GM12878 (cell line): Measurements from ENCODE around the gene RHOC. TPM values are rescaled to one million over a fixed set of nuclear protein-coding genes. Genes with fewer than 3 reads are reported as not detected.

Source experiments
- BHLHE40 ChIP-seq, 2 experiments: fragments of 450-650 bp in 1 of 2; IDR thresholded peaks; 2 replicates each; pipeline ENCODE4 v1.6.1; 2011 to 2017; ENCODE audit warnings: low read depth in 2 of 2, borderline replicate concordance in 1 of 2, improper control_type of control experiment in 1 of 2, low read length in 1 of 2, mild to moderate bottlenecking in 1 of 2
- BMI1 ChIP-seq: fragments of 450-650 bp; IDR thresholded peaks from 2 replicates; pipeline ENCODE4 v1.6.1; 2016; ENCODE audit warnings: mild to moderate bottlenecking, moderate library complexity, borderline replicate concordance
- CBFB ChIP-seq: IDR thresholded peaks from 2 replicates; pipeline ENCODE4 v1.6.1; 2016; ENCODE audit warnings: antibody characterized with exemption, low read depth
- FOS ChIP-seq: IDR thresholded peaks from 3 replicates; pipeline ENCODE4 v1.6.1; 2011; ENCODE audit warnings: borderline replicate concordance; ENCODE audit not compliant: insufficient read length; ENCODE audit errors: extremely low read depth
- NFXL1 ChIP-seq: fragments of 450-650 bp; IDR thresholded peaks from 2 replicates; pipeline ENCODE4 v1.6.1; 2017; ENCODE audit warnings: antibody characterized with exemption, mild to moderate bottlenecking, borderline replicate concordance
- NR2C2 ChIP-seq: IDR thresholded peaks from 2 replicates; pipeline ENCODE4 v1.6.1; 2011; ENCODE audit warnings: borderline replicate concordance, low read depth; ENCODE audit not compliant: control insufficient read depth, insufficient read length
- SREBF2 ChIP-seq: IDR thresholded peaks from 2 replicates; pipeline ENCODE4 v1.6.1; 2012; ENCODE audit warnings: mild to moderate bottlenecking, low read length
- polyA plus RNA-seq, 11 experiments: library from polyadenylated mRNA; depleted of rRNA in 4 of 11; unstranded in 6 of 11; stranded (reverse) in 5 of 11; fragments of >200 nt; fragmentation: Nextera tagmentation in 4 of 11; fragmentation: Illumina TruSeq in 1 of 11; extraction: Ambion mirVana in 4 of 11; extraction: Trizol in 1 of 11; gene quantifications; 1 replicate in 1 of 11; 2 replicates in 10 of 11; pipeline versions ENCODE4 v1.2.1 to v1.2.3, GENCODE V29; 2011 to 2016; ENCODE audit warnings: inconsistent platforms in 2 of 11, missing spikeins in 2 of 11, low read depth in 1 of 11
- total RNA-seq, 4 experiments: library from RNA; depleted of rRNA in 3 of 4; stranded (reverse); fragments of >200 nt in 3 of 4; fragmentation: Illumina TruSeq in 1 of 4; extraction: Trizol in 1 of 4; gene quantifications; 2 replicates each; pipeline versions ENCODE4 v1.2.1 to v1.2.3, GENCODE V29; 2013 to 2021
- TF ChIP-seq, protein P1 (sequence below): fragments of 450-650 bp; IDR thresholded peaks from 2 replicates; pipeline ENCODE4 v1.6.1; 2017; ENCODE audit warnings: mild to moderate bottlenecking
- TF ChIP-seq, protein P2 (sequence below): fragments of 450-650 bp; IDR thresholded peaks from 2 replicates; pipeline ENCODE4 v1.6.1; 2017; ENCODE audit warnings: mild to moderate bottlenecking, moderate library complexity
- TF ChIP-seq, protein P3 (sequence below): IDR thresholded peaks from 2 replicates; pipeline ENCODE4 v1.6.1; 2012; ENCODE audit warnings: improper control_type of control experiment, low read depth, low read length; ENCODE audit not compliant: insufficient replicate concordance
- TF ChIP-seq, protein P4 (sequence below): IDR thresholded peaks from 2 replicates; pipeline ENCODE4 v1.6.1; 2012; ENCODE audit warnings: low read depth, low read length, improper control_type of control experiment

The RHOC gene
- total and polyA plus RNA-seq, 10 of the 15 experiments (the other 5 are each of a cell fraction or from before 2014, with no cell fraction given) = 20.6 to 371 (median 158) TPM

DNA sequence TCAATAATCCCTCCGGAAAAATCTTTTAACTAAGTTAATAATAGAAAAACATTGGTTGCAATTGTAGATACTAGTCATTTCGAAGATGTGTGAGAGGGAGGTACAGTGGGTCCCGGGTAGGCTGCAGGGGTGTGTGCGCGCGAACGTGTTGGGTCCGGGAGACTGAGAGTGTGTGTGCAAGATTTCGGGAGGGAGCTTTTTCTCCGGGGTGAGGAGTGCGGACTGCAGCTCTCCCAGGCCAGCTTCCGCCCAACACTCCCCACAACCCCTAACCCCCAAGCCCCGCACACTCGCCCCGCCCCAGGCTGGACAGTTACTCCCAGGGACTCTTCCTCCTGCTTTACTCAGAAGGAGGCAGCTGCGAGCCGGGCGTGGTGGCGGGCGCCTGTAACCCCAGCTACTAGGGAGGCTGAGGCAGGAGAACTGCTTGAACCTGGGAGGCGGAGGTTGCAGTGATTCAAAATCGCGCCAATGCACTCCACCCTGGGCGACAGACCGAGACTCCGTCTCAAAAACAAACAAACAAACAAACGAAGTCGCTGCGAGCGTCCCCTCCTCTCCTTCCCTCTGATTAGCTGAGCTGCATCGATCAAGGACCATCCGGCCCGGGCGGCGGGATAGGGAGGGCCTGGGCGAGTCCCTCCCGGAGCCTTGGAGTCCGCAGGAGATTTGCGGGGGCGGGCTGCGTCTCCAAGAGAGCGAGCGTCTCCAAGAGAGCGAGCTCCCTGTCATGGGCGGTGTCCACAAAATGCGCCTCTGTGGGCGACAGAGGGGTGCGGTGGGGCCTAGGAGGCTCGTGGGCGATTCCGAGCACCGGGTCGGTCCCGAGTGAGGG is 36.5 kb upstream of the RHOC start (continued):
- TF ChIP-seq, protein P1, sequence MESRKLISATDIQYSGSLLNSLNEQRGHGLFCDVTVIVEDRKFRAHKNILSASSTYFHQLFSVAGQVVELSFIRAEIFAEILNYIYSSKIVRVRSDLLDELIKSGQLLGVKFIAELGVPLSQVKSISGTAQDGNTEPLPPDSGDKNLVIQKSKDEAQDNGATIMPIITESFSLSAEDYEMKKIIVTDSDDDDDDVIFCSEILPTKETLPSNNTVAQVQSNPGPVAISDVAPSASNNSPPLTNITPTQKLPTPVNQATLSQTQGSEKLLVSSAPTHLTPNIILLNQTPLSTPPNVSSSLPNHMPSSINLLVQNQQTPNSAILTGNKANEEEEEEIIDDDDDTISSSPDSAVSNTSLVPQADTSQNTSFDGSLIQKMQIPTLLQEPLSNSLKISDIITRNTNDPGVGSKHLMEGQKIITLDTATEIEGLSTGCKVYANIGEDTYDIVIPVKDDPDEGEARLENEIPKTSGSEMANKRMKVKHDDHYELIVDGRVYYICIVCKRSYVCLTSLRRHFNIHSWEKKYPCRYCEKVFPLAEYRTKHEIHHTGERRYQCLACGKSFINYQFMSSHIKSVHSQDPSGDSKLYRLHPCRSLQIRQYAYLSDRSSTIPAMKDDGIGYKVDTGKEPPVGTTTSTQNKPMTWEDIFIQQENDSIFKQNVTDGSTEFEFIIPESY = no peak
- TF ChIP-seq NR2C2 (no peak), CBFB (no peak), BHLHE40 (IDR thresholded peaks at IDR 0.05; ENCODE audit: borderline replicate concordance in 1 of 2, low read depth in 2 of 2, low read length in 1 of 2) (no peak), SREBF2 (no peak), FOS (no peak), NFXL1 (no peak), BMI1 (no peak)
- TF ChIP-seq, protein P2, sequence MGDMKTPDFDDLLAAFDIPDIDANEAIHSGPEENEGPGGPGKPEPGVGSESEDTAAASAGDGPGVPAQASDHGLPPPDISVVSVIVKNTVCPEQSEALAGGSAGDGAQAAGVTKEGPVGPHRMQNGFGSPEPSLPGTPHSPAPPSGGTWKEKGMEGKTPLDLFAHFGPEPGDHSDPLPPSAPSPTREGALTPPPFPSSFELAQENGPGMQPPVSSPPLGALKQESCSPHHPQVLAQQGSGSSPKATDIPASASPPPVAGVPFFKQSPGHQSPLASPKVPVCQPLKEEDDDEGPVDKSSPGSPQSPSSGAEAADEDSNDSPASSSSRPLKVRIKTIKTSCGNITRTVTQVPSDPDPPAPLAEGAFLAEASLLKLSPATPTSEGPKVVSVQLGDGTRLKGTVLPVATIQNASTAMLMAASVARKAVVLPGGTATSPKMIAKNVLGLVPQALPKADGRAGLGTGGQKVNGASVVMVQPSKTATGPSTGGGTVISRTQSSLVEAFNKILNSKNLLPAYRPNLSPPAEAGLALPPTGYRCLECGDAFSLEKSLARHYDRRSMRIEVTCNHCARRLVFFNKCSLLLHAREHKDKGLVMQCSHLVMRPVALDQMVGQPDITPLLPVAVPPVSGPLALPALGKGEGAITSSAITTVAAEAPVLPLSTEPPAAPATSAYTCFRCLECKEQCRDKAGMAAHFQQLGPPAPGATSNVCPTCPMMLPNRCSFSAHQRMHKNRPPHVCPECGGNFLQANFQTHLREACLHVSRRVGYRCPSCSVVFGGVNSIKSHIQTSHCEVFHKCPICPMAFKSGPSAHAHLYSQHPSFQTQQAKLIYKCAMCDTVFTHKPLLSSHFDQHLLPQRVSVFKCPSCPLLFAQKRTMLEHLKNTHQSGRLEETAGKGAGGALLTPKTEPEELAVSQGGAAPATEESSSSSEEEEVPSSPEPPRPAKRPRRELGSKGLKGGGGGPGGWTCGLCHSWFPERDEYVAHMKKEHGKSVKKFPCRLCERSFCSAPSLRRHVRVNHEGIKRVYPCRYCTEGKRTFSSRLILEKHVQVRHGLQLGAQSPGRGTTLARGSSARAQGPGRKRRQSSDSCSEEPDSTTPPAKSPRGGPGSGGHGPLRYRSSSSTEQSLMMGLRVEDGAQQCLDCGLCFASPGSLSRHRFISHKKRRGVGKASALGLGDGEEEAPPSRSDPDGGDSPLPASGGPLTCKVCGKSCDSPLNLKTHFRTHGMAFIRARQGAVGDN = no peak
- TF ChIP-seq, protein P3, sequence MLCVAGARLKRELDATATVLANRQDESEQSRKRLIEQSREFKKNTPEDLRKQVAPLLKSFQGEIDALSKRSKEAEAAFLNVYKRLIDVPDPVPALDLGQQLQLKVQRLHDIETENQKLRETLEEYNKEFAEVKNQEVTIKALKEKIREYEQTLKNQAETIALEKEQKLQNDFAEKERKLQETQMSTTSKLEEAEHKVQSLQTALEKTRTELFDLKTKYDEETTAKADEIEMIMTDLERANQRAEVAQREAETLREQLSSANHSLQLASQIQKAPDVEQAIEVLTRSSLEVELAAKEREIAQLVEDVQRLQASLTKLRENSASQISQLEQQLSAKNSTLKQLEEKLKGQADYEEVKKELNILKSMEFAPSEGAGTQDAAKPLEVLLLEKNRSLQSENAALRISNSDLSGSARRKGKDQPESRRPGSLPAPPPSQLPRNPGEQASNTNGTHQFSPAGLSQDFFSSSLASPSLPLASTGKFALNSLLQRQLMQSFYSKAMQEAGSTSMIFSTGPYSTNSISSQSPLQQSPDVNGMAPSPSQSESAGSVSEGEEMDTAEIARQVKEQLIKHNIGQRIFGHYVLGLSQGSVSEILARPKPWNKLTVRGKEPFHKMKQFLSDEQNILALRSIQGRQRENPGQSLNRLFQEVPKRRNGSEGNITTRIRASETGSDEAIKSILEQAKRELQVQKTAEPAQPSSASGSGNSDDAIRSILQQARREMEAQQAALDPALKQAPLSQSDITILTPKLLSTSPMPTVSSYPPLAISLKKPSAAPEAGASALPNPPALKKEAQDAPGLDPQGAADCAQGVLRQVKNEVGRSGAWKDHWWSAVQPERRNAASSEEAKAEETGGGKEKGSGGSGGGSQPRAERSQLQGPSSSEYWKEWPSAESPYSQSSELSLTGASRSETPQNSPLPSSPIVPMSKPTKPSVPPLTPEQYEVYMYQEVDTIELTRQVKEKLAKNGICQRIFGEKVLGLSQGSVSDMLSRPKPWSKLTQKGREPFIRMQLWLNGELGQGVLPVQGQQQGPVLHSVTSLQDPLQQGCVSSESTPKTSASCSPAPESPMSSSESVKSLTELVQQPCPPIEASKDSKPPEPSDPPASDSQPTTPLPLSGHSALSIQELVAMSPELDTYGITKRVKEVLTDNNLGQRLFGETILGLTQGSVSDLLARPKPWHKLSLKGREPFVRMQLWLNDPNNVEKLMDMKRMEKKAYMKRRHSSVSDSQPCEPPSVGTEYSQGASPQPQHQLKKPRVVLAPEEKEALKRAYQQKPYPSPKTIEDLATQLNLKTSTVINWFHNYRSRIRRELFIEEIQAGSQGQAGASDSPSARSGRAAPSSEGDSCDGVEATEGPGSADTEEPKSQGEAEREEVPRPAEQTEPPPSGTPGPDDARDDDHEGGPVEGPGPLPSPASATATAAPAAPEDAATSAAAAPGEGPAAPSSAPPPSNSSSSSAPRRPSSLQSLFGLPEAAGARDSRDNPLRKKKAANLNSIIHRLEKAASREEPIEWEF = no peak
- TF ChIP-seq, protein P4, sequence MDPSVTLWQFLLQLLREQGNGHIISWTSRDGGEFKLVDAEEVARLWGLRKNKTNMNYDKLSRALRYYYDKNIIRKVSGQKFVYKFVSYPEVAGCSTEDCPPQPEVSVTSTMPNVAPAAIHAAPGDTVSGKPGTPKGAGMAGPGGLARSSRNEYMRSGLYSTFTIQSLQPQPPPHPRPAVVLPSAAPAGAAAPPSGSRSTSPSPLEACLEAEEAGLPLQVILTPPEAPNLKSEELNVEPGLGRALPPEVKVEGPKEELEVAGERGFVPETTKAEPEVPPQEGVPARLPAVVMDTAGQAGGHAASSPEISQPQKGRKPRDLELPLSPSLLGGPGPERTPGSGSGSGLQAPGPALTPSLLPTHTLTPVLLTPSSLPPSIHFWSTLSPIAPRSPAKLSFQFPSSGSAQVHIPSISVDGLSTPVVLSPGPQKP = no peak
